Trophoblast cell (in vitro differentiated cells and primary cell): ENCODE data around the gene C10orf90.

Experiments used
- DNase-seq, 2 donors: peaks; one replicate each; pipeline ENCODE4 v3.0.0-alpha.2; 2016
- H2AFZ ChIP-seq: 2 replicates; pipeline ENCODE4 v1.6.1; 2013; ENCODE audit warnings: low read length, moderate library complexity, mild to moderate bottlenecking; ENCODE audit not compliant: insufficient read depth, poor library complexity
- H2AK5ac ChIP-seq: 2 replicates; pipeline ENCODE4 v1.6.1; 2013; ENCODE audit warnings: mild to moderate bottlenecking, low read length
- H2BK120ac ChIP-seq: 2 replicates; pipeline ENCODE4 v1.6.1; 2013; ENCODE audit warnings: low read length, mild to moderate bottlenecking, moderate library complexity; ENCODE audit not compliant: insufficient read depth, poor library complexity
- H2BK12ac ChIP-seq: 2 replicates; pipeline ENCODE4 v1.6.1; 2013; ENCODE audit warnings: mild to moderate bottlenecking, low read length, moderate library complexity
- H2BK5ac ChIP-seq: 2 replicates; pipeline ENCODE4 v1.6.1; 2013; ENCODE audit warnings: low read length, low read depth, moderate library complexity, mild to moderate bottlenecking; ENCODE audit not compliant: poor library complexity
- H3K14ac ChIP-seq: 2 replicates; pipeline ENCODE4 v1.6.1; 2013; ENCODE audit warnings: mild to moderate bottlenecking, low read length
- H3K18ac ChIP-seq: 2 replicates; pipeline ENCODE4 v1.6.1; 2013; ENCODE audit warnings: mild to moderate bottlenecking, low read length
- H3K23ac ChIP-seq: 2 replicates; pipeline ENCODE4 v1.6.1; 2013; ENCODE audit warnings: low read length
- H3K27ac ChIP-seq: 2 replicates; pipeline ENCODE4 v1.5.1; 2013; ENCODE audit warnings: low read depth, mild to moderate bottlenecking, inconsistent platforms, low read length, moderate library complexity
- H3K27me3 ChIP-seq: 2 replicates; pipeline ENCODE4 v1.6.1; 2013; ENCODE audit warnings: inconsistent platforms, mild to moderate bottlenecking, low read length, moderate library complexity; ENCODE audit not compliant: insufficient read depth
- H3K36me3 ChIP-seq, 2 experiments: 1 replicate in 1 of 2; 2 replicates in 1 of 2; pipeline ENCODE4 v1.6.1; 2013; ENCODE audit warnings: low read length in 2 of 2, mild to moderate bottlenecking in 2 of 2, moderate library complexity in 1 of 2; ENCODE audit not compliant: insufficient read depth in 2 of 2, control insufficient read depth in 1 of 2
- H3K4ac ChIP-seq: 2 replicates; pipeline ENCODE4 v1.6.1; 2013; ENCODE audit warnings: low read depth, mild to moderate bottlenecking, low read length, moderate library complexity
- H3K4me1 ChIP-seq, 2 experiments: 1 replicate in 1 of 2; 2 replicates in 1 of 2; pipeline ENCODE4 v1.6.1; 2013; ENCODE audit warnings: low read length in 2 of 2, mild to moderate bottlenecking in 2 of 2, moderate library complexity in 1 of 2; ENCODE audit not compliant: insufficient read depth in 2 of 2, control insufficient read depth in 1 of 2
- H3K4me2 ChIP-seq: 2 replicates; pipeline ENCODE4 v1.6.1; 2013; ENCODE audit warnings: inconsistent platforms, mild to moderate bottlenecking, low read length, moderate library complexity
- H3K4me3 ChIP-seq: 2 replicates; pipeline ENCODE4 v1.5.1; 2013; ENCODE audit warnings: mild to moderate bottlenecking, low read depth, low read length, inconsistent platforms
- H3K79me1 ChIP-seq: one replicate; pipeline ENCODE4 v1.6.1; 2013; ENCODE audit warnings: low read length
- H3K79me2 ChIP-seq: 2 replicates; pipeline ENCODE4 v1.6.1; 2013; ENCODE audit warnings: low read length, mild to moderate bottlenecking; ENCODE audit not compliant: control insufficient read depth, insufficient read depth, poor library complexity
- H3K9ac ChIP-seq: 2 replicates; pipeline ENCODE4 v1.6.1; 2013; ENCODE audit warnings: mild to moderate bottlenecking, low read length
- H3K9me3 ChIP-seq: 2 replicates; pipeline ENCODE4 v1.6.1; 2013; ENCODE audit warnings: low read depth, mild to moderate bottlenecking, control low read depth, inconsistent platforms, low read length; ENCODE audit not compliant: insufficient read depth
- H4K12ac ChIP-seq: 2 replicates; pipeline ENCODE4 v1.6.1; 2013; ENCODE audit warnings: low read depth, mild to moderate bottlenecking, low read length, moderate library complexity
- H4K8ac ChIP-seq: 2 replicates; pipeline ENCODE4 v1.6.1; 2013; ENCODE audit warnings: low read depth, mild to moderate bottlenecking, low read length, moderate library complexity
- H4K91ac ChIP-seq: one replicate; pipeline ENCODE4 v1.6.1; 2013; ENCODE audit warnings: low read depth, mild to moderate bottlenecking, low read length, moderate library complexity
- WGBS: extraction: QIAGEN DNeasy Blood & Tissue Kit; methylation state at CpG from one replicate; pipeline ENCODE4 v1.1.7; 2013; ENCODE audit warnings: missing lambda C conversion rate; ENCODE audit not compliant: insufficient read length, insufficient coverage; ENCODE audit errors: extremely low coverage; 5-methylcytosine and 5-hydroxymethylcytosine counted together

Gene C10orf90

GRCh38 chr10:126669168-126669567 lies 1.3 kb downstream of the C10orf90 start:
- H2AFZ ChIP-seq = no peak overlapping the region
- H3K4ac ChIP-seq = no peak overlapping the region
- peaks cover 3% of the 10 kb centered on the region for H3K9me3 ChIP-seq
- no peak for DNase-seq
- no peak overlapping the region for H3K14ac ChIP-seq
- H4K12ac ChIP-seq = no peak overlapping the region
- no peaks in the 10 kb centered on the region for H3K79me1 ChIP-seq
- WGBS = no CpG with 5 or more reads among the region's 3 CpGs
- no peak overlapping the region for H4K91ac ChIP-seq
- no peak overlapping the region for H3K27ac ChIP-seq
- no peak overlapping the region for H2BK12ac ChIP-seq
- no peak overlapping the region for H2BK120ac ChIP-seq
- H2AK5ac ChIP-seq = no peak overlapping the region
- no peak overlapping the region for H3K4me3 ChIP-seq
- no peak overlapping the region for H3K4me2 ChIP-seq
- H3K9ac ChIP-seq = no peak overlapping the region
- no peaks in the 10 kb centered on the region for H3K27me3 ChIP-seq
- H3K18ac ChIP-seq = no peak overlapping the region
- no peak overlapping the region for H3K23ac ChIP-seq
- no peaks in the 10 kb centered on the region for H3K4me1 ChIP-seq
- no peak overlapping the region for H2BK5ac ChIP-seq
- H3K36me3 ChIP-seq = no peaks in the 10 kb centered on the region
- no peaks in the 10 kb centered on the region for H3K79me2 ChIP-seq
- H4K8ac ChIP-seq = no peak overlapping the region

GRCh38 chr10:126668505-126668904 lies 2.0 kb downstream of the C10orf90 start:
- no peak overlapping the region for H3K9ac ChIP-seq
- no peak overlapping the region for H2AFZ ChIP-seq
- H3K23ac ChIP-seq = no peak overlapping the region
- H3K18ac ChIP-seq = no peak overlapping the region
- H2BK120ac ChIP-seq = no peak overlapping the region
- H4K8ac ChIP-seq = no peak overlapping the region
- H2BK12ac ChIP-seq = no peak overlapping the region
- H3K79me1 ChIP-seq = no peaks in the 10 kb centered on the region
- no peaks in the 10 kb centered on the region for H3K79me2 ChIP-seq
- no peak overlapping the region for H2AK5ac ChIP-seq
- H4K12ac ChIP-seq = no peak overlapping the region
- no peaks in the 10 kb centered on the region for H3K27me3 ChIP-seq
- H3K4me1 ChIP-seq = peaks cover 0 to 2% of the 10 kb centered on the region in 2 experiments
- no CpG with 5 or more reads among the region's 4 CpGs for WGBS
- H3K4ac ChIP-seq = no peak overlapping the region
- no peak overlapping the region for H3K27ac ChIP-seq
- no peaks in the 10 kb centered on the region for H3K36me3 ChIP-seq
- H4K91ac ChIP-seq = no peak overlapping the region
- no peak for DNase-seq
- H2BK5ac ChIP-seq = no peak overlapping the region
- peaks cover 2% of the 10 kb centered on the region for H3K9me3 ChIP-seq
- H3K4me3 ChIP-seq = no peak overlapping the region
- no peak overlapping the region for H3K14ac ChIP-seq
- no peak overlapping the region for H3K4me2 ChIP-seq

DNA sequence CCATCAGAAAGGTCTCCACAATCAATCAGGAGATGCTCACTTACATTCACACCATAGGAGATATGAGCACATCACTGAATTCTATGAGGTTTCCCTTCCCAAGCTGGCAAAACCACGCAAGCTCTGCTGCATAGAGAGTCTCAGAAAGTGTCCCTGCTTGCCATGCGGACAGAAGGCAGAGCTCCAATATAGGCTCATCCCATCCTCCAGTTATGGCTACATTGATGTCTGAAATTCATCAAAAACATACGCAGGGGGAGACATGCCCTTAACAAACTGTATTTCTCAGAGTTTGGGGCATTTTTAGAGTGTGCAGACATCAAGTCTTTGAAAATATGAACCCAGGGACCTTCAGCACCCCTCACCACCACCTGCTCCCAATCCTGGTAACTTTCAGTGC lies 2.9 kb downstream of the C10orf90 start:
- no peak overlapping the region for H4K12ac ChIP-seq
- DNase-seq = no peak
- H2BK12ac ChIP-seq = no peak overlapping the region
- no peak overlapping the region for H3K14ac ChIP-seq
- no peak overlapping the region for H3K23ac ChIP-seq
- H3K4me3 ChIP-seq = no peak overlapping the region
- H3K9me3 ChIP-seq = no peaks in the 10 kb centered on the region
- no peak overlapping the region for H2AK5ac ChIP-seq
- no peaks in the 10 kb centered on the region for H3K36me3 ChIP-seq
- H3K4me2 ChIP-seq = no peak overlapping the region
- H3K27me3 ChIP-seq = no peaks in the 10 kb centered on the region
- no peak overlapping the region for H3K9ac ChIP-seq
- H3K4me1 ChIP-seq = peaks cover 0 to 2% of the 10 kb centered on the region in 2 experiments
- H2AFZ ChIP-seq = no peak overlapping the region
- H3K18ac ChIP-seq = no peak overlapping the region
- H2BK5ac ChIP-seq = no peak overlapping the region
- no peak overlapping the region for H3K27ac ChIP-seq
- no peaks in the 10 kb centered on the region for H3K79me2 ChIP-seq
- WGBS = no CpG with 5 or more reads among the region's 3 CpGs
- no peaks in the 10 kb centered on the region for H3K79me1 ChIP-seq
- H3K4ac ChIP-seq = no peak overlapping the region
- H4K8ac ChIP-seq = no peak overlapping the region
- no peak overlapping the region for H4K91ac ChIP-seq
- H2BK120ac ChIP-seq = no peak overlapping the region

GRCh38 chr10:126665207-126665606 lies 5.3 kb downstream of the C10orf90 start:
- no peak overlapping the region for H3K23ac ChIP-seq
- H3K4me1 ChIP-seq = peaks cover 0 to 2% of the 10 kb centered on the region in 2 experiments
- no peak overlapping the region for H3K9ac ChIP-seq
- no peaks in the 10 kb centered on the region for H3K79me2 ChIP-seq
- no peaks in the 10 kb centered on the region for H3K36me3 ChIP-seq
- no peak overlapping the region for H3K4ac ChIP-seq
- H2BK5ac ChIP-seq = no peak overlapping the region
- H3K4me3 ChIP-seq = no peak overlapping the region
- no peak overlapping the region for H3K4me2 ChIP-seq
- H3K18ac ChIP-seq = no peak overlapping the region
- no peak overlapping the region for H3K27ac ChIP-seq
- no CpG with 5 or more reads among the region's 4 CpGs for WGBS
- no peak overlapping the region for H2AK5ac ChIP-seq
- no peak overlapping the region for H2BK12ac ChIP-seq
- H4K91ac ChIP-seq = no peak overlapping the region
- H3K79me1 ChIP-seq = no peaks in the 10 kb centered on the region
- no peaks in the 10 kb centered on the region for H3K9me3 ChIP-seq
- H3K27me3 ChIP-seq = no peaks in the 10 kb centered on the region
- no peak overlapping the region for H4K8ac ChIP-seq
- no peak overlapping the region for H2BK120ac ChIP-seq
- H2AFZ ChIP-seq = no peak overlapping the region
- no peak overlapping the region for H4K12ac ChIP-seq
- no peak overlapping the region for H3K14ac ChIP-seq
- DNase-seq = no peak
